ELF-1 (cell line): ENCODE data around the gene RBMS3.
"Not testable (repeated sequence)": the region's sequence is repeated elsewhere in the genome, so short reads cannot be mapped to it uniquely, and the experiment has no call there.

Source experiments
- DNase-seq: peaks from one replicate; pipeline ENCODE4 v3.0.0-alpha.2; 2016; ENCODE audit warnings: low read depth, low spot score

The RBMS3 gene

GRCh38 chr3:29773481-29773880 lies 492.6 kb downstream of the RBMS3 start:
- DNase-seq = peak; percentile 36

GRCh38 chr3:29775340-29775739 lies 494.5 kb downstream of the RBMS3 start:
- DNase-seq = no peak

GRCh38 chr3:29777869-29778268 lies 497.0 kb downstream of the RBMS3 start:
- no peak for DNase-seq

GRCh38 chr3:29789686-29790085 lies 508.8 kb downstream of the RBMS3 start:
- no peak for DNase-seq

- no peak for DNase-seq
These were observed 515.9 kb downstream of the RBMS3 start for GRCh38 chr3:29796808-29797207.

GRCh38 chr3:29802057-29802456 lies 521.2 kb downstream of the RBMS3 start:
- DNase-seq = no peak

GRCh38 chr3:29804044-29804443 lies 523.2 kb downstream of the RBMS3 start:
- no peak for DNase-seq

GRCh38 chr3:29805757-29806156 lies 524.9 kb downstream of the RBMS3 start:
- DNase-seq = no peak

GRCh38 chr3:29808324-29808723 lies 527.5 kb downstream of the RBMS3 start:
- DNase-seq = not testable (repeated sequence)

GRCh38 chr3:29822071-29822470 lies 541.2 kb downstream of the RBMS3 start:
- DNase-seq = no peak

- DNase-seq = no peak
These were observed 542.4 kb downstream of the RBMS3 start for GRCh38 chr3:29823233-29823632.

- DNase-seq = no peak
These were observed 545.8 kb downstream of the RBMS3 start for GRCh38 chr3:29826712-29827111.

GRCh38 chr3:29827756-29828155 lies 546.9 kb downstream of the RBMS3 start:
- no peak for DNase-seq

GRCh38 chr3:29829340-29829739 lies 548.5 kb downstream of the RBMS3 start:
- no peak for DNase-seq

- DNase-seq = peak; percentile 18
These were observed 569.8 kb downstream of the RBMS3 start for GRCh38 chr3:29850641-29851040.

- DNase-seq = no peak
These were observed 571.9 kb downstream of the RBMS3 start for GRCh38 chr3:29852767-29853166.

GRCh38 chr3:29853841-29854397 lies 573.0 kb downstream of the RBMS3 start:
- DNase-seq = peak; percentile 46

- no peak for DNase-seq
These were observed 574.0 kb downstream of the RBMS3 start for GRCh38 chr3:29854821-29855220.

- DNase-seq = no peak
These were observed 578.9 kb downstream of the RBMS3 start for GRCh38 chr3:29859726-29860270.

- DNase-seq = no peak
These were observed 583.9 kb downstream of the RBMS3 start for GRCh38 chr3:29864809-29865208.

- peak; percentile 43 for DNase-seq
These were observed 587.8 kb downstream of the RBMS3 start for GRCh38 chr3:29868543-29869101.

GRCh38 chr3:29870136-29870535 lies 589.3 kb downstream of the RBMS3 start:
- DNase-seq = no peak

GRCh38 chr3:29871087-29871486 lies 590.2 kb downstream of the RBMS3 start:
- DNase-seq = no peak

GRCh38 chr3:29880809-29881208 lies 599.9 kb downstream of the RBMS3 start:
- DNase-seq = no peak
